Upper lobe of right lung (tissue), 1 donor: Measurements from ENCODE around the gene CDK6. TPM values are rescaled to one million over a fixed set of nuclear protein-coding genes. Genes with fewer than 3 reads are reported as not detected.

Experiments
- ATAC-seq: fragments of 200-7000 bp; cut with Tn5 transposase; one replicate; pipeline ENCODE4 v1.9.1; 2020; ENCODE audit warnings: mild to moderate bottlenecking, moderate library complexity
- DNase-seq: peaks from one replicate; pipeline ENCODE4 v3.0.0-alpha.2; 2020
- H3K27ac ChIP-seq: fragments of 200-600 bp; one replicate; pipeline ENCODE4 v1.8.0; 2022
- H3K27me3 ChIP-seq: fragments of 200-600 bp; one replicate; pipeline ENCODE4 v1.8.0; 2022; ENCODE audit warnings: mild to moderate bottlenecking
- H3K36me3 ChIP-seq: fragments of 200-600 bp; one replicate; pipeline ENCODE4 v1.8.0; 2022
- H3K4me1 ChIP-seq: fragments of 200-600 bp; one replicate; pipeline ENCODE4 v1.8.0; 2022
- H3K4me3 ChIP-seq: fragments of 200-600 bp; one replicate; pipeline ENCODE4 v1.8.0; 2022; ENCODE audit warnings: mild to moderate bottlenecking
- H3K9me3 ChIP-seq: fragments of 200-600 bp; one replicate; pipeline ENCODE4 v1.8.0; 2022
- intact Hi-C: fragments of 100-400 bp; cut with DNase I; formaldehyde crosslinking; loops from one replicate; pipeline ENCODE4 v1.11.0; 2022
- total RNA-seq: library from RNA; stranded (reverse); fragmentation: NEBNext Ultra II Directional; extraction: Animal tissue kit (Norgen Biotek cat#: 25700); gene quantifications from one replicate; pipeline ENCODE4 v1.2.1, GENCODE V29; 2021
- TF ChIP-seq, protein P1 (sequence below): fragments of 200-600 bp; IDR thresholded peaks from one replicate; pipeline ENCODE4 v1.8.0; 2022; ENCODE audit warnings: antibody characterized with exemption
- donor health status: DM: no; HTN: yes; CAD: no; lungs with severe emphysema.

CDK6 gene
- total RNA-seq, 1 donor from 2014 or later = 22.4 TPM

DNA sequence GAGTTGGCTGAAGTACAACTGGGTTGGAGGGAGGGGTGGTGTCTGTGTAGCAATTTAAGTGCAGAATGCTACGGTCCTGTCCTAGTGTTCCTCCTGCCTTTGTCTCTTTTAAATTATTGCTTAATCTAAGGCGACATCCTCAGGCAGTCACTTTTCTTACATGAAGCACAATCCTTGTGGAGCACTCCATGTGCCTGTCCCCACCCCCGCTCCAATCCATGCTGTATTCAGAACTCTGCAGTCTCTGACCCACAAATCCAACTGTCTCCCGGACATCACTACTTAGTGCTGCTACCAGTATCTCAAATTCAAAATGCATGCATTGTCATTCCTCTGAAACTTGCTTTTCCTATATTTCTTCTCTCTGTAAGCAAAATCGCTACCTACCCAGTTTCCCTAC, 154.7 kb downstream of the CDK6 start:
- DNase-seq (no peak), ATAC-seq (peak; percentile 20)
- intact Hi-C loops = loop anchor here (10.0 kb wide), 1 partner anchor 47 kb away; no protein-coding TSS in a partner anchor
- no peaks in the 10 kb centered on the region for H3K9me3 ChIP-seq
- H3K27ac ChIP-seq = no peak overlapping the region
- H3K36me3 ChIP-seq = no peaks in the 10 kb centered on the region
- H3K4me1 ChIP-seq = peaks cover 15% of the 10 kb centered on the region
- H3K4me3 ChIP-seq = no peak overlapping the region
- TF ChIP-seq, protein P1, sequence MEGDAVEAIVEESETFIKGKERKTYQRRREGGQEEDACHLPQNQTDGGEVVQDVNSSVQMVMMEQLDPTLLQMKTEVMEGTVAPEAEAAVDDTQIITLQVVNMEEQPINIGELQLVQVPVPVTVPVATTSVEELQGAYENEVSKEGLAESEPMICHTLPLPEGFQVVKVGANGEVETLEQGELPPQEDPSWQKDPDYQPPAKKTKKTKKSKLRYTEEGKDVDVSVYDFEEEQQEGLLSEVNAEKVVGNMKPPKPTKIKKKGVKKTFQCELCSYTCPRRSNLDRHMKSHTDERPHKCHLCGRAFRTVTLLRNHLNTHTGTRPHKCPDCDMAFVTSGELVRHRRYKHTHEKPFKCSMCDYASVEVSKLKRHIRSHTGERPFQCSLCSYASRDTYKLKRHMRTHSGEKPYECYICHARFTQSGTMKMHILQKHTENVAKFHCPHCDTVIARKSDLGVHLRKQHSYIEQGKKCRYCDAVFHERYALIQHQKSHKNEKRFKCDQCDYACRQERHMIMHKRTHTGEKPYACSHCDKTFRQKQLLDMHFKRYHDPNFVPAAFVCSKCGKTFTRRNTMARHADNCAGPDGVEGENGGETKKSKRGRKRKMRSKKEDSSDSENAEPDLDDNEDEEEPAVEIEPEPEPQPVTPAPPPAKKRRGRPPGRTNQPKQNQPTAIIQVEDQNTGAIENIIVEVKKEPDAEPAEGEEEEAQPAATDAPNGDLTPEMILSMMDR = no peak
- no peaks in the 10 kb centered on the region for H3K27me3 ChIP-seq

DNA sequence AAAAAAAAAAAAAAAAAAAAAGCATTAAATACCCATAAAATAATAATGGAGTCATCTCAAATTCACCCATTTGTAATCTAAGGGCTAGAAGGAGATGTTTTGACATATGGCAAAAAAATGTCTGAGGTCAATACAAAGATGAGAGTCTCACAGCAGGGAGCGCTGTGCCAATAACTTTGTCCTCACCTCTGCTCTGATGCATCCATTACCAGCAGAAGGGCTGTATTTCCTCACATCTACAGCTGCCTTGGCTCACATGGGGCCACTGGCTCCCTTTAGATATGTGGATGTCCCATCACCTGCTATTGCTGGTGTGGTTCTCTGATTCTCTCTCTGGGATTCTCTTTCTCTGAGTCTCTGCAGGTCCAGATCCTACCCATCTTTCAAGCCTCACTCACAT, 155.9 kb downstream of the CDK6 start:
- no peaks in the 10 kb centered on the region for H3K27me3 ChIP-seq
- no peak for ATAC-seq
- H3K9me3 ChIP-seq = no peaks in the 10 kb centered on the region
- TF ChIP-seq, protein P1 = no peak
- DNase-seq = no peak
- H3K27ac ChIP-seq = no peak overlapping the region
- intact Hi-C loops = loop anchor here (10.0 kb wide), 1 partner anchor 46 kb away; no protein-coding TSS in a partner anchor
- no peaks in the 10 kb centered on the region for H3K36me3 ChIP-seq
- H3K4me1 ChIP-seq = peaks cover 15% of the 10 kb centered on the region
- H3K4me3 ChIP-seq = no peak overlapping the region

DNA sequence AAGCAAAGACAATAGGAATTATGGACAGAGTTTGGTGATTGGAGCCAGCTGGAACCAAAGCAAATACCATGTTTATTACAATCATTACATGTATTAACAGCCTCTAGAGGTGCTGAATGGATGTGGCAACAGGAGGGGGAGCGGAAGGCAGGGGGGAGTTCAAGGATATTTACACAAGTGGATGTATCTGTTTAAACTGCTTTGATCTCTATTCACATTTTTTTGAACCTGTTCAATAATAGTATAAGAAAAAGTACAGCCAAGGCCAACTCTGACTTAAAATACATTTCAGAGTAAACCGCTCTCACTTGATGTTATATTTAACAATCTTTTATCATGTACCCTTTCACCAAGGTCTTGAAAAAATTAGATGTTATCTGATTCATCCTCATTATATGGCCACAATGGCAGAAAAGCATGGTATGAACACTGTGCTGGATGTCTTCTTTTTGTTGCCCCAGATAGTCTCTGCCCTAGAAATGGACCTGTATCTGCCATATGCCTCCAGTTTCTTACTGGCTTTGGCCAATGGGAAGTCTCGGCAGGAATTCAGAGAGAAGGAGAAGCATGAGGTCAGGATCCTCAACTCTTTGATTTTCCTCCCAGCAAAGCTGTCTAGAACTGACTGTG, 158.0 kb downstream of the CDK6 start:
- DNase-seq = no peak
- no peaks in the 10 kb centered on the region for H3K27me3 ChIP-seq
- no peak overlapping the region for H3K4me3 ChIP-seq
- peaks cover 11% of the 10 kb centered on the region for H3K4me1 ChIP-seq
- H3K36me3 ChIP-seq = no peaks in the 10 kb centered on the region
- H3K27ac ChIP-seq = no peak overlapping the region
- intact Hi-C loops = no loop called here
- TF ChIP-seq, protein P1 = no peak
- no peaks in the 10 kb centered on the region for H3K9me3 ChIP-seq
- no peak for ATAC-seq

DNA sequence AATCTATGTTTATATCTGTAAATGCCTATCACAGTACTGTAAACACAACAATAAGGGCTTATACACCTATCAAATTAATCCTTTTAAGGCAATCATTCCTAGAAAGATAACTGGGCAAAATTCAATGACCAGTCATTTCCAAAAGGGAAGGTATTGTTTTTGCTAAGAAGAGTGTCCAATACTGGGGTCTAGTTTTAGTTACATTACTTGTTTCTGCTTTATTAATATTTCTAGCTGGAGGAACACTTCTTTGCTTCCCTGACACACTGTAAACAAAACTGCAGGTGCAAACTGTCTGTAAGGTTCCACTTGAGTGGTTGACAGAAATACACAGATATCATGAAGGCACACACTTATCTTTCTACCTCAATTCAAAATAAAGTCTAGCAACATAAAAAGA, 162.0 kb downstream of the CDK6 start:
- no peaks in the 10 kb centered on the region for H3K9me3 ChIP-seq
- no peaks in the 10 kb centered on the region for H3K4me1 ChIP-seq
- DNase-seq (no peak), ATAC-seq (no peak)
- no peak overlapping the region for H3K4me3 ChIP-seq
- intact Hi-C loops = no loop called here
- peaks cover 9% of the 10 kb centered on the region for H3K36me3 ChIP-seq
- TF ChIP-seq, protein P1 = no peak
- no peaks in the 10 kb centered on the region for H3K27me3 ChIP-seq
- H3K27ac ChIP-seq = no peak overlapping the region

DNA sequence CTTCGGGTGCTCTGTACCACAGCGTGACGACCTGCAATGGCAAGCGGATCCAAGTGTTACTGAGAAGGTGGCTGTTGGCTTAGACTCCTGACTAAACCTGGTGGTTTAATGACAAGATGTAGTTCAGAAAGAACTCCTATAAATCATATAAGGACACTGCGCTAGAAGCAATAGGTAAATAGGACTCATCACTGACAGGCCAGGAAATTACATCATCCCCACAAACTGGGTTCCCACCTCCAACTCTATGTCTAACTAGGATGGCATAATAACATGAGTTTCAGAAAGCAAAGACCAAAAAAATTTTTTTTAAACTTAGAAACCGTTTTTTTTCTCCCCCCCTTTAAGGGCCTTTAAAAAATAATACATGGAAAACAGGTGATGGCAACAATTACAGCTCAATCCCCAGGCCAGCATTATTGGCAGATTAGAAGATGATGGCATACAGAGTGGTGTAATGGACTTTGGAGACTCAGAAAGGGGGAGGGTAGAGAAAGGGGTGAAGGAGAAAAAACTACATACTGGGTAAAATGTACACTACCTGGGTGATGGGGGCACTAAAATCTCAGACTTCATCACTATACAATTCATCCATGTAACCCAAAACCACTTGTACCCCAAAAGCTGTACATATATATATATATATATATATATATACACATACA, 164.7 kb downstream of the CDK6 start:
- Histone ChIP-seq H3K27ac (no peak overlapping the region), H3K27me3 (no peaks in the 10 kb centered on the region), H3K4me1 (no peaks in the 10 kb centered on the region), H3K9me3 (no peaks in the 10 kb centered on the region), H3K36me3 (peaks cover 9% of the 10 kb centered on the region), H3K4me3 (no peak overlapping the region)
- TF ChIP-seq, protein P1 = no peak
- intact Hi-C loops = no loop called here
- ATAC-seq (no peak), DNase-seq (no peak)
